ENCODE results near the gene SEC16B.

DNA sequence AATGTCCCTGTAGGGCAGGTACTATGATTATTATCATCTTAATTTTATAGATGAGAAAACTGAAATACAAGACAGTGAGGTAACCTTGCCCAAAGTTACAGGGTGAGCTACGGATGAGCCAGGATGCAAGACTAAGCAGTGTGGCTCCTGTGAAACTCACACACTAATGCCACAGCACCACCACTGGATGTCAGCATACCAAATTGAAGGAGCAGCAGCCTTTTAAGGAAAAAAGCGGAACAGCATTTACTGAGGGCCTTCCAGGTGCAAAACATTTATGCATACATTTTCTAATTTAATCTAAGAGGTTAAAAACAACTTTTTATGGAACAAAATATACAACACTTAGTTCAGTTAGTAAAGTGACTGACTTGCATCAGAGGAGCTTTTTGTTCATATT is 41.7 kb downstream of the SEC16B start:
- TF ChIP-seq, protein P1, sequence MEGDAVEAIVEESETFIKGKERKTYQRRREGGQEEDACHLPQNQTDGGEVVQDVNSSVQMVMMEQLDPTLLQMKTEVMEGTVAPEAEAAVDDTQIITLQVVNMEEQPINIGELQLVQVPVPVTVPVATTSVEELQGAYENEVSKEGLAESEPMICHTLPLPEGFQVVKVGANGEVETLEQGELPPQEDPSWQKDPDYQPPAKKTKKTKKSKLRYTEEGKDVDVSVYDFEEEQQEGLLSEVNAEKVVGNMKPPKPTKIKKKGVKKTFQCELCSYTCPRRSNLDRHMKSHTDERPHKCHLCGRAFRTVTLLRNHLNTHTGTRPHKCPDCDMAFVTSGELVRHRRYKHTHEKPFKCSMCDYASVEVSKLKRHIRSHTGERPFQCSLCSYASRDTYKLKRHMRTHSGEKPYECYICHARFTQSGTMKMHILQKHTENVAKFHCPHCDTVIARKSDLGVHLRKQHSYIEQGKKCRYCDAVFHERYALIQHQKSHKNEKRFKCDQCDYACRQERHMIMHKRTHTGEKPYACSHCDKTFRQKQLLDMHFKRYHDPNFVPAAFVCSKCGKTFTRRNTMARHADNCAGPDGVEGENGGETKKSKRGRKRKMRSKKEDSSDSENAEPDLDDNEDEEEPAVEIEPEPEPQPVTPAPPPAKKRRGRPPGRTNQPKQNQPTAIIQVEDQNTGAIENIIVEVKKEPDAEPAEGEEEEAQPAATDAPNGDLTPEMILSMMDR (conservative IDR thresholded peaks at IDR 0.05; ENCODE audit: low read depth, low read length) = peak; percentile 31; the same call in 1 of the 2 replicates
- TF ChIP-seq EZH2phosphoT487 (IDR thresholded peaks at IDR 0.05; ENCODE audit: borderline replicate concordance, low read length) = no peak
- no peak for TF ChIP-seq EZH2 (IDR thresholded peaks at IDR 0.05; ENCODE audit: low read length, unreplicated experiment)
